Astrocyte of the hippocampus (primary cell): ENCODE measurements around the gene ADRM1.
A peak's percentile ranks its signal among the peaks of the same experiment; 100 is the strongest.

Experiments
- DNase-seq: peaks from one replicate; pipeline ENCODE4 v3.0.0; 2011; ENCODE audit warnings: low read depth, low spot score

The ADRM1 gene

GRCh38 chr20:62302341-62303061 lies at the start of gene ADRM1:
Gene ADRM1, plus strand, starts transcription at chr20:62302997. Its CDS starts 572 bp downstream, at chr20:62303569.
- DNase-seq, result peak; percentile 100

GRCh38 chr20:62253398-62253797 lies 49.4 kb upstream of the ADRM1 start:
- DNase-seq, result no peak

DNA sequence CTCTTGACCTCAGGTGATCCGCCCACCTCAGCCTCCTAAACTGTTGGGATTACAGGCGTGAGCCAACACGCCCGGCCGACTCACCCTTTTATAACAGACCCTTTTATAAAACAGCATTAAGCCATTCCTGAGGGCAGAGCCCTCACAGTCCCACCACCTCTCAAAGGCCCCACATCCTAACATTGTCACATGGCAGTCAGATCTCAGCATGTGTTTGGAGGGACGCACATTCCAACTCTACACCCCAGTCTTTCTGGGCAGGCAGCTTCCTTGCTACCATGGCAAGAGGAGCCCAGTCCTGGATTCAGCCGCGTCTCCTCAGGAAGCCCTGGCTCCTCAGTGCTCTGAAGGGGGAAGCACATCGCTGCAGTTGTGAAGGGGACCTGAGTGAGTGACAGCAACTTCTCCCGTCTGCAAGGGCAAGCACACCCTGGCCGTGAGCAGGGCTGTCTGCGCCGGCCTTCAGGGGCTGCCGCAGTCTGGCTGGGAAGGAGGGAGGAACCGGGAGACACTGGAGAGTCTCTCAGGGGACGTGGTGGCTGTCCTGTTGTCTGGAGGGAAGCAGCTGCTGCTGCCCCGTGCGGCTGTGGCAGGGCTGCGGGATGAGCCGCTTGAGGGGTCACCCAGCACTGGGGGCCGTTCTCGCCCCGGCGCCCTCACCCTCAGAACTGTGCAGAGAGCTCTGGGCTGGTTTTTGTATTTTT lies 48.6 kb upstream of the ADRM1 start:
- DNase-seq, result no peak

DNA sequence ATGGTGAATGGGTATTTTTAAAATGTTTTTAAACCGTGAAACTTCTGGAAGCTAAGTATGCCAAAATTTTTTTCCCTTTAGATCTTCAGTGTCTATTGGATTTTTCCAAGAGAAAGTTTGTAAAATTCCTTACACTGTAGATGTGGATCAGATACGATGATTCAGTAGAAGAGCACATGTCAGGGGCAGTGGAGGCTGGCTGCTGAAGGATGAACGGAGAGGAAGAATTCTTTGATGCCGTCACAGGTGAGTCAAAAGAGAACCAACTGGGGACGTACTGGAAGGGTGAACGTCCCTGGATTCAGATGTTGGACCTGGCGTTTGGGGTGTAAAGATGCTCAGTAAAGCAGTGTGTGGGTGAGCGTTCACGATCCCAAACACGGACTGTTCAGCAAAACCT lies 46.8 kb upstream of the ADRM1 start:
- DNase-seq, result no peak

GRCh38 chr20:62258499-62259293 lies 44.1 kb upstream of the ADRM1 start:
- peak; percentile 82 for DNase-seq

DNA sequence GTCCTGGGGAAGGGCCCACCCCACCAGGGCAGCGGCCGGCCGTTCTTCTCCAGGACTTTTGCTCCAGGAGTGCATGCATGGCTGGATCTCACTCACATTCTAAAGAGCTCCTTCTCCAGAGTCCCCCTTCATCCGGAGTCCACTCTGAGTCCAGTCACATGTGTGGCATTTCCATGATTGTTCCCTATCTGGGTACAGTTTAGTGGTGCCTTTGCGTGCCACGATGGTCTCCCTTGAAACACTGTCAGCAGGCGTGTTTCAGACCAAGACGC lies 43.6 kb upstream of the ADRM1 start:
- DNase-seq, result no peak

DNA sequence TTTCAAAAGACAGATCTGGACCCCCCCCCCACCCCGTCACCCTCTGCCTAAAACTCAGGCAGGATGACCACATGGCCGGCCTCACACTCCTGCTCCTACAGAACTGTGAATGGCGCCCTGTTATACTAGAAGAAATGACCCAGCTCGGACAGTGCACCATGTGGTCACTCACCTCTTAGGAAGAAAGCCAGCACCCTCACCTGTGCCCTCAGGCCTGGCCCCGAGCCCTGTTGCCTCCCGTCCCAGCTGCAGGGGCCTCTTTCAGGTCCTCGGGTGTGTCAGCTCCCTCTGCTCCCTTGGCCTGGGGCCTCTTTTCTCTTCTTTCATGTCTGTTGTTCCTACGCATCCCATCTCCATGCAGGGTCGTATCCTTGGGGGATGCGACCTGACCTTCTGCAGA lies 40.7 kb upstream of the ADRM1 start:
- DNase-seq, result no peak

DNA sequence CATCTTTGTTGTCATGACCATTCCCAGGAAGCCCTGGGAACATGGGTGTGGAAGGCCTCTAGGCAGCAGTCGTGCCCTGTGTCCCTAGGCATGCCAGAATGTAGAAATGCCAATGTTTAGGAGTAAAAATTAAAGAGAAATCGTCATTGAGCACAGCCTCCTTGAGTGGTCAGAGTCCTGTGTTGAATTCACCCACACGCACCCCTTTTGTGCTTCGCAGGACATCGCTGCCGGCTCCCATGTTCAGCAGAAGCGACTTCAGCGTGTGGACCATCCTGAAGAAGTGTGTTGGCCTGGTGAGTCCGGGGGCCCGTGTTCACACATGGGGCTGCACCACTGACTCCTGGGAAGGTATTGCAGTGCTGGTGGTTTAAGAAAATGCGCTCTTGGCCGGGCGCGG lies 39.4 kb upstream of the ADRM1 start:
- DNase-seq, result no peak

DNA sequence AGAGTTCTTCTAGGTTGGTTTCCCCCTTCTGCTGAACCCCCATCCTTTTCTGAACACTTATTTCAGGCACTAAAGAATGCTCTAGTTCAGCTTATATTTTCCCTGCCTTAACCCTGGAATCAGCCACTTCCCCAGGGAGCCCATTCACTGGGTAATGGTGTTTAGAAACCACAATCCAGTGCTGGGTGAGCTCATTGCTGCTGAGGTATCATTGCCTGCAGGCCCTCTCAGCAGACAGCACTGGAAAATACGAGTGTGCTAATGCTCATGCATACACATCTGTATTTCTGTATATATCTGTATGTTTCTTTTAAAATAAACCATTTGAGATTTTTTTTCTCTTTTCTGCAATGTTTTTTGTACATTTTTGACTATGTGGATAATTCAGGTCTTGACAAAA lies 37.4 kb upstream of the ADRM1 start:
- no peak for DNase-seq

DNA sequence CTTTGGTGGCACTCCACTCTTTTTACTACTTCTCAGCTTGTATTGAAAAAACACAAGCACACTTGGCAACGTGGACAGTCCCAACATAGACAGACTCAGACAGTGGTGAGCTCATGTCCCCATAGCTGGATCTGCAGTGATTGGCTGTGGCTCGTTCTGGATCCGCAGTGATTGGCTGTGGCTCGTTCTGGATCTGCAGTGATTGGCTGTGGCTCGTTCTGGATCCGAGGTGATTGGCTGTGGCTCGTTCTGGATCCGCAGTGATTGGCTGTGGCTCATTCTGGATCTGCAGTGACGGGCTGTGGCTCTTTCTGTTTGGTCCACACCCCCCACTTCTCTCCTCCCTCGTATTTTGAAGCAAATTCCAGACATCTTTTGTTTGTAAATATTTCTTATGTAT lies 36.5 kb upstream of the ADRM1 start:
- DNase-seq, result no peak

DNA sequence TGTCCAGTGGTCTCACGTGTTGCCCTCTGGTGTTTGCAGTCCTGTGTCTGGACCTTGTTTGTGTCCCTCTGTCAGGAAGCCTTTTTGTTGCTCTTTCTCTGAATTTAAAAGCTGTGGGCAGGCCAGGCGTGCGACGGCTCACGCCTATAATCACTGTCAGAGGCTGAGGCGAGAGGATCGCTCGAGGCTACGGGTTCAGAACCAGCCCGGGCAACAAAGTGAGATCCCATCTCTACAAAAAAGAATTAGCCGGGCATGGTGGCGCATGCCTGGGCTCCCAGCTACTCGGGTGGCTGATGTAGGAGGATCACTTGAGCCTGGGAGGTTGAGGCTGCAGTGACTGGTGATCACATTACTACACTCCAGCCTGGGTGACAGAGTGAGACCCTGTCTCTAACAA lies 35.9 kb upstream of the ADRM1 start:
- DNase-seq, result no peak

GRCh38 chr20:62267543-62267942 lies 35.3 kb upstream of the ADRM1 start:
- no peak for DNase-seq

- DNase-seq, result no peak
These were observed 34.4 kb upstream of the ADRM1 start for GRCh38 chr20:62268228-62268900.

- DNase-seq, result no peak
These were observed 33.4 kb upstream of the ADRM1 start for GRCh38 chr20:62269378-62269777.

DNA sequence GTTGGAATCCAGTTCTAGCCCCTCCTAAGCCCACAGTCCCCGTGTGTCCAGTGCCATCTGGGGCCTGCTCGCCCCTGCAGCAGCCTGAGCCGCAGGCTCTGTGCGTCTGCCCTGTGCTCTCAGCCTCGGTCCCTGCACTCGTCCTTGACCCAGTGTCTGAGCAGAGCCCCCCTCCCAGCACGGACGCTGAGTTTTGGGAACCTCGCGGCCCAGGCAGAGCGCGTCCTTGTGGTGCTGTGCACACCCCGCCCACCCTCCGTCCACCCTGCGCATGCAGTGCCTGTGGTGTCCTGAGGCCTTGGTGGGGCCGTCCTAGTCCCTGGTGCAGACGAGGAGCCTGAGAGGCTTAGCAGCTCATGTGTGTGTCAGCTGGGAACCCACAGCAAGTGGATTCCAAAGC lies 32.9 kb upstream of the ADRM1 start:
- no peak for DNase-seq

DNA sequence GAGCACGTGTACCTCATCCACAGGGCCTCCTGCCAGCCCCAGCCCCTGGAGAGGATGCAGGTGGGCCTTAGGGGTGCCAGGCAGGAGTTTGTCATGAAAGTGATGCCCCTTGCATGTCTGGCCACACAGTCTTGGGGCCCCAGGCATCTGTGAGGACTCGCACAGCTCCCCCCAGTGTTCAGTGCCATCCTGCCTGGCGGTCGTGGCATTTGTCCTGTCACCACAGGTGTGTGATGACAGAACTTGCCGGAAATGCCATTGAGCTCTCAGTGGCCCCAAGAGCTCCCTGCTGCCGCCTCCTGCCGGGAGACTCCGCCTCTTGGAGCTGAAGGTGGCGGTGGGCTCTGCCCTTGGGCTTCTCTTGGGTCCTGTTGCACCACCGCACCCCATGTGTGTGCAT lies 30.6 kb upstream of the ADRM1 start:
- DNase-seq, result no peak

- no peak for DNase-seq
These were observed 29.4 kb upstream of the ADRM1 start for GRCh38 chr20:62273416-62273815.

DNA sequence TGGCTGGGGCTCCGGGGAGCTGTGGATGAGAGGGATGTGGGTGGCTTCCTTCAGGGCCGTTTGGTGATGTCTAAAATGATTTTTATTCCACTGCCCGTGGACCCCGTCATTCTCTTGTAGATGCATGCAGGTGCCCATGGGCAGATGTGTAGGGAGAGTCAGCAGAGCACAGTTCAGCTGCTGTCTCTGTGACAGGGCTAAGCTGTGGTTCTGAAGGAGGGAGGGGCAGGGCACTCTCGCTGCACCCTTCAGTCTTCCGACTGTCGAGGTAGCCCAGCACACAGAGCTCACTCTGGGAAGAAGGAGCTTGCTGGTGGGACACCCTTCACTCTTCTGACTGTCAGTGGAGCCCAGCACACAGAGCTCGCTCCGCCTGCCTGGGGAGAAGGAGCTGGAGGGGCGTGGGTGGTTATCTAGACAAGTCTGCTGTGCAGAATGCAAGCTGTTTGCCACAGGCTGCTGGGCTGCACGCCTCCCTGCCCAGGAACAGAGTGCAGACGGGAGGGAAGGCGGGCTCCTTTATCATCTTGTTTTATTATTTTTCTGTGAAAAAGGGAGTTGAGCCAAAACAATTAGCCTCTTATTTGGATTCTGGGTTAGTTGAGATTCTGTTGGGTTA lies 28.4 kb upstream of the ADRM1 start:
- DNase-seq, result peak; percentile 22

GRCh38 chr20:62275219-62275618 lies 27.6 kb upstream of the ADRM1 start:
- DNase-seq, result no peak

GRCh38 chr20:62276439-62276838 lies 26.4 kb upstream of the ADRM1 start:
- no peak for DNase-seq

GRCh38 chr20:62277253-62277652 lies 25.5 kb upstream of the ADRM1 start:
- no peak for DNase-seq

GRCh38 chr20:62280303-62280702 lies 22.5 kb upstream of the ADRM1 start:
- no peak for DNase-seq
